CD14-positive monocyte (primary cell): ENCODE data around the gene CEP126. TPM values are rescaled to one million over a fixed set of nuclear protein-coding genes. Genes with fewer than 3 reads are reported as not detected.

ENCODE experiments used
- DNase-seq, 3 donors: peaks; one replicate each; pipeline ENCODE4 v3.0.0-alpha.2; 2011 to 2022
- H2AFZ ChIP-seq: 2 replicates; pipeline ENCODE4 v1.6.0; 2012; ENCODE audit warnings: mild to moderate bottlenecking, low read depth, low read length, inconsistent platforms; ENCODE audit not compliant: insufficient read depth, poor library complexity, severe bottlenecking
- H3K27ac ChIP-seq, 2 donors: 1 replicate in 1 of 2; 2 replicates in 1 of 2; pipeline ENCODE4 v1.5.1; 2012 to 2013; ENCODE audit warnings: low read length in 2 of 2, control low read depth in 1 of 2, inconsistent platforms in 1 of 2, low read depth in 1 of 2, mild to moderate bottlenecking in 1 of 2
- H3K27me3 ChIP-seq, 2 donors: one replicate each; pipeline versions ENCODE4 v1.6.0 to v1.6.1; 2011 to 2013; ENCODE audit warnings: low read length in 2 of 2; ENCODE audit not compliant: control insufficient read depth in 2 of 2, insufficient read depth in 2 of 2
- H3K36me3 ChIP-seq, 2 donors: replicated peaks in 1 of 2; 1 replicate in 1 of 2; 2 replicates in 1 of 2; pipeline versions ENCODE4 v1.5.1 to v1.6.1; 2012 to 2013; ENCODE audit warnings: low read length in 2 of 2, control low read depth in 1 of 2, inconsistent platforms in 1 of 2, mild to moderate bottlenecking in 1 of 2; ENCODE audit not compliant: insufficient read depth in 2 of 2, control insufficient read depth in 1 of 2
- H3K4me1 ChIP-seq, 2 donors: 1 replicate in 1 of 2; 2 replicates in 1 of 2; pipeline versions ENCODE4 v1.5.1 to v1.6.1; 2012 to 2013; ENCODE audit warnings: low read length in 2 of 2, control low read depth in 1 of 2, inconsistent platforms in 1 of 2, mild to moderate bottlenecking in 1 of 2, moderate library complexity in 1 of 2; ENCODE audit not compliant: insufficient read depth in 2 of 2, control insufficient read depth in 1 of 2
- H3K4me2 ChIP-seq: replicated peaks from 2 replicates; pipeline ENCODE3; 2012; ENCODE audit warnings: low read length, moderate library complexity, mild to moderate bottlenecking; ENCODE audit not compliant: poor library complexity, severe bottlenecking; ENCODE audit errors: extremely low read depth
- H3K4me3 ChIP-seq, 3 experiments: fragments of 200-600 bp in 1 of 3; sonication (generic) in 1 of 3; replicated peaks in 1 of 3; 1 replicate in 2 of 3; 2 replicates in 1 of 3; pipeline ENCODE4 v1.5.1; 2011 to 2013; ENCODE audit warnings: low read length in 3 of 3, mild to moderate bottlenecking in 3 of 3, control low read depth in 2 of 3, low read depth in 2 of 3, inconsistent platforms in 1 of 3, moderate library complexity in 1 of 3
- H3K79me2 ChIP-seq: 2 replicates; pipeline ENCODE4 v1.6.0; 2012; ENCODE audit warnings: mild to moderate bottlenecking, control low read depth, inconsistent platforms, low read length, moderate library complexity; ENCODE audit not compliant: insufficient read depth
- H3K9ac ChIP-seq: 2 replicates; pipeline ENCODE4 v1.6.0; 2017; ENCODE audit warnings: low read length, mild to moderate bottlenecking; ENCODE audit not compliant: insufficient read depth, poor library complexity, severe bottlenecking
- H3K9me3 ChIP-seq, 2 donors: replicated peaks in 1 of 2; 1 replicate in 1 of 2; 2 replicates in 1 of 2; pipeline versions ENCODE4 v1.5.1 to v1.6.1; 2012 to 2013; ENCODE audit warnings: low read length in 2 of 2, control low read depth in 1 of 2; ENCODE audit not compliant: control insufficient read depth in 1 of 2, insufficient read depth in 1 of 2
- H4K20me1 ChIP-seq: 2 replicates; pipeline ENCODE4 v1.6.0; 2012; ENCODE audit warnings: mild to moderate bottlenecking, low read length, control low read depth, moderate library complexity; ENCODE audit not compliant: insufficient read depth
- H3K27ac Mint-ChIP-seq, 7 donors: one replicate each; pipeline ENCODE4 v1.8.0; 2020; ENCODE audit warnings: mild to moderate bottlenecking in 7 of 7, mixed read lengths in 7 of 7, moderate library complexity in 6 of 7, inconsistent platforms in 2 of 7
- H3K27me3 Mint-ChIP-seq, 3 donors: one replicate each; pipeline ENCODE4 v1.8.0; 2021 to 2022; ENCODE audit warnings: low read depth in 3 of 3, mild to moderate bottlenecking in 3 of 3, mixed read lengths in 3 of 3, moderate library complexity in 3 of 3, inconsistent platforms in 1 of 3
- H3K36me3 Mint-ChIP-seq, 2 donors: one replicate each; pipeline ENCODE4 v1.8.0; 2020; ENCODE audit warnings: mixed read lengths in 2 of 2, inconsistent platforms in 1 of 2, mild to moderate bottlenecking in 1 of 2
- H3K4me1 Mint-ChIP-seq: one replicate; pipeline ENCODE4 v1.8.0; 2020; ENCODE audit warnings: mild to moderate bottlenecking, mixed read lengths
- H3K4me3 Mint-ChIP-seq, 2 donors: one replicate each; pipeline ENCODE4 v1.8.0; 2020; ENCODE audit warnings: mild to moderate bottlenecking in 2 of 2, mixed read lengths in 2 of 2, moderate library complexity in 1 of 2
- H3K9me3 Mint-ChIP-seq, 7 donors: one replicate each; pipeline ENCODE4 v1.8.0; 2020 to 2022; ENCODE audit warnings: mixed read lengths in 7 of 7, mild to moderate bottlenecking in 6 of 7, moderate library complexity in 6 of 7, inconsistent platforms in 2 of 7
- CTCF ChIP-seq: fragments of 200-600 bp; IDR thresholded peaks from one replicate; pipeline ENCODE4 v1.8.0; 2022; ENCODE audit warnings: antibody characterized with exemption, mild to moderate bottlenecking
- WGBS: methylation state at CpG from one replicate; pipeline ENCODE4 v1.1.5; 2013; ENCODE audit warnings: missing lambda C conversion rate; ENCODE audit not compliant: insufficient coverage; 5-methylcytosine and 5-hydroxymethylcytosine counted together
- intact Hi-C, 2 donors: fragments of 100-400 bp; cut with micrococcal nuclease; formaldehyde crosslinking; loops; one replicate each; pipeline versions ENCODE4 v1.15.0 to v1.15.1; 2023
- polyA plus RNA-seq, 3 donors: library from polyadenylated mRNA; depleted of rRNA in 1 of 3; unstranded in 2 of 3; stranded (reverse) in 1 of 3; fragments of 300-500 nt in 2 of 3; fragments of >200 nt in 1 of 3; fragmentation: Illumina TruSeq in 2 of 3; gene quantifications; 1 replicate in 2 of 3; 2 replicates in 1 of 3; pipeline ENCODE4 v1.2.3, GENCODE V29; 2012 to 2021

CEP126 gene
- polyA plus RNA-seq, 3 donors = 0.02 to 0.52 TPM; not detected in 1

GRCh38 chr11:101917226-101917625 is 2.4 kb downstream of the CEP126 start:
- Mint-ChIP-seq H3K4me1 (peaks cover 24% of the 10 kb centered on the region), H3K9me3 (peaks cover 0 to 6% (median 0%) of the 10 kb centered on the region in 7 donors), H3K27ac (no peak overlapping the region), H3K4me3 (no peak overlapping the region), H3K27me3 (peaks cover 2 to 17% (median 11%) of the 10 kb centered on the region in 3 donors), H3K36me3 (no peaks in the 10 kb centered on the region)
- Histone ChIP-seq H3K27me3 (peaks cover 2 to 9% of the 10 kb centered on the region in 2 donors), H3K9me3 (no peaks in the 10 kb centered on the region), H3K4me3 (no peak overlapping the region), H3K36me3 (no peaks in the 10 kb centered on the region), H4K20me1 (no peaks in the 10 kb centered on the region), H3K79me2 (no peaks in the 10 kb centered on the region), H2AFZ (no peak overlapping the region), H3K4me2 (no peak overlapping the region), H3K27ac (no peak overlapping the region), H3K4me1 (peaks cover 16 to 18% of the 10 kb centered on the region in 2 donors), H3K9ac (no peak overlapping the region)
- intact Hi-C loops = no loop called here
- no peak for DNase-seq
- TF ChIP-seq CTCF = no peak

GRCh38 chr11:101920992-101921391 is 6.2 kb downstream of the CEP126 start:
- no peak overlapping the region for H3K27ac Mint-ChIP-seq
- no peaks in the 10 kb centered on the region for H3K9me3 Mint-ChIP-seq
- H3K27ac ChIP-seq = no peak overlapping the region
- DNase-seq = no peak
- no peaks in the 10 kb centered on the region for H4K20me1 ChIP-seq
- H3K9me3 ChIP-seq = no peaks in the 10 kb centered on the region
- H3K27me3 ChIP-seq = no peaks in the 10 kb centered on the region
- no peak overlapping the region for H3K4me2 ChIP-seq
- no peaks in the 10 kb centered on the region for H3K36me3 Mint-ChIP-seq
- H3K4me1 ChIP-seq = no peaks in the 10 kb centered on the region
- H3K36me3 ChIP-seq = no peaks in the 10 kb centered on the region
- whole genome bisulfite sequencing = no CpG with 5 or more reads among the region's 1 CpG
- H3K9ac ChIP-seq = no peak overlapping the region
- no peak overlapping the region for H3K4me3 ChIP-seq
- TF ChIP-seq CTCF = no peak
- no peak overlapping the region for H2AFZ ChIP-seq
- intact Hi-C loops = no loop called here
- peaks cover 0 to 4% (median 1%) of the 10 kb centered on the region in 3 donors for H3K27me3 Mint-ChIP-seq
- H3K4me1 Mint-ChIP-seq = peaks cover 5% of the 10 kb centered on the region
- no peaks in the 10 kb centered on the region for H3K79me2 ChIP-seq
- no peak overlapping the region for H3K4me3 Mint-ChIP-seq
